Measurements from ENCODE around the gene ATP5PD.

GRCh38 chr17:75065562-75066151, 18.9 kb upstream of the ATP5PD start:
- TF ChIP-seq CTCF (IDR thresholded peaks at IDR 0.05; ENCODE audit: low read length) (no peak), EZH2phosphoT487 (IDR thresholded peaks at IDR 0.05; ENCODE audit: low read length) (no peak), EZH2 (optimal IDR thresholded peaks at IDR 0.05; ENCODE audit: low read depth, low read length) (no peak)
